Measurements from ENCODE around the gene CYBA. TPM values are rescaled to one million over a fixed set of nuclear protein-coding genes. Genes with fewer than 3 reads are reported as not detected.

CYBA gene
- total and polyA plus RNA-seq, 2 of the 13 experiments (the other 11 are each of a cell fraction or from before 2014, with no cell fraction given): 196 to 250 TPM

GRCh38 chr16:88649924-88650748 lies 717 bp downstream of the CYBA start (continued):
- TF ChIP-seq AKNA (CRISPR knock-in tag; IDR thresholded peaks at IDR 0.05; ENCODE audit: borderline replicate concordance): no peak
- TF ChIP-seq ZNF576 (CRISPR knock-in tag; IDR thresholded peaks at IDR 0.05): no peak
- TF ChIP-seq ZNF451 (CRISPR knock-in tag; IDR thresholded peaks at IDR 0.05): no peak; the same call in 1 of the 2 replicates
- TF ChIP-seq SNAPC5 (CRISPR knock-in tag; IDR thresholded peaks at IDR 0.05; ENCODE audit: borderline replicate concordance): no peak
- TF ChIP-seq WIZ (CRISPR knock-in tag; IDR thresholded peaks at IDR 0.05): no peak
- TF ChIP-seq ZNF850 (CRISPR knock-in tag; conservative IDR thresholded peaks at IDR 0.05): no peak
- TF ChIP-seq ZNF772 (CRISPR knock-in tag; IDR thresholded peaks at IDR 0.05): no peak
- no peak for TF ChIP-seq CENPX (CRISPR knock-in tag; IDR thresholded peaks at IDR 0.05)
- TF ChIP-seq ZBTB8A (CRISPR knock-in tag; IDR thresholded peaks at IDR 0.05; ENCODE audit: borderline replicate concordance, low read depth): peak; percentile 85
- TF ChIP-seq DR1 (CRISPR knock-in tag; IDR thresholded peaks at IDR 0.05): no peak
- TF ChIP-seq ZXDC (CRISPR knock-in tag; IDR thresholded peaks at IDR 0.05): 0 out of 2 replicates have a peak, but pooled peaks have one; percentile 43
- 0 out of 2 replicates have a peak, but pooled peaks have one; percentile 29 for TF ChIP-seq KLF9 (CRISPR knock-in tag; IDR thresholded peaks at IDR 0.05; ENCODE audit: low read depth)
- no peak for TF ChIP-seq ZNF678 (CRISPR knock-in tag; IDR thresholded peaks at IDR 0.05)
- no peak for TF ChIP-seq ZNF557 (CRISPR knock-in tag; IDR thresholded peaks at IDR 0.05)
- no peak for TF ChIP-seq SNAPC4 (CRISPR knock-in tag; IDR thresholded peaks at IDR 0.05)
- TF ChIP-seq GATAD1 (CRISPR knock-in tag; IDR thresholded peaks at IDR 0.05): no peak; the same call in 1 of the 2 replicates
